SK-N-SH (cell line): ENCODE results near the gene TRAPPC6A. TPM values are rescaled to one million over a fixed set of nuclear protein-coding genes. Genes with fewer than 3 reads are reported as not detected.

Experiments
- CTCF ChIA-PET: fragments of 300-600, 350-600 bp; formaldehyde crosslinking; extraction: SDS; loops from one replicate; lab custom pipeline; 2021; lab: Yijun Ruan, JAX
- POLR2A ChIA-PET: fragments of 350-600 bp; sonication (Branson Sonifier 250); formaldehyde crosslinking; extraction: SDS; loops from one replicate; lab custom pipeline; 2020; ENCODE audit warnings: antibody characterized with exemption, inconsistent platforms; lab: Yijun Ruan, JAX
- DNase-seq: peaks from one replicate; pipeline ENCODE4 v3.0.0; 2012
- H2AFZ ChIP-seq: fragments of 200-600 bp; sonication (generic); 2 replicates; pipeline ENCODE4 v1.8.1; 2016; ENCODE audit warnings: antibody characterized with exemption, mild to moderate bottlenecking, low read depth
- H3F3A ChIP-seq: fragments of 200-600 bp; sonication (generic); replicated peaks from 2 replicates; pipeline ENCODE3; 2016; ENCODE audit warnings: antibody characterized with exemption, mild to moderate bottlenecking; ENCODE audit not compliant: insufficient read depth
- H3K27ac ChIP-seq, 2 experiments: fragments of 200-500 bp in 1 of 2; fragments of 200-600 bp in 1 of 2; sonication (Bioruptor generic) in 1 of 2; sonication (generic), shearing (Covaris generic) in 1 of 2; 2 replicates each; pipeline versions ENCODE4 v1.5.1 to v1.6.1; 2014 to 2016; ENCODE audit warnings: low read depth in 2 of 2, inconsistent platforms in 1 of 2, low read length in 1 of 2, mild to moderate bottlenecking in 1 of 2, mixed read lengths in 1 of 2
- H3K27me3 ChIP-seq: fragments of 200-600 bp; sonication (generic), shearing (Covaris generic); 2 replicates; pipeline ENCODE4 v1.6.1; 2016; ENCODE audit warnings: mixed run types; ENCODE audit not compliant: insufficient read depth
- H3K36me3 ChIP-seq, 2 experiments: fragments of 200-500 bp in 1 of 2; fragments of 200-600 bp in 1 of 2; sonication (Bioruptor generic) in 1 of 2; sonication (generic) in 1 of 2; replicated peaks in 1 of 2; 2 replicates each; pipeline versions ENCODE3 to v1.5.1; 2014 to 2016; ENCODE audit warnings: low read length in 1 of 2, mild to moderate bottlenecking in 1 of 2; ENCODE audit not compliant: insufficient read depth in 2 of 2, control insufficient read depth in 1 of 2
- H3K4me1 ChIP-seq, 2 experiments: fragments of 200-500 bp in 1 of 2; fragments of 200-600 bp in 1 of 2; sonication (Bioruptor generic) in 1 of 2; sonication (generic), shearing (Covaris generic) in 1 of 2; 2 replicates each; pipeline versions ENCODE4 v1.5.1 to v1.6.1; 2014 to 2016; ENCODE audit warnings: low read depth in 1 of 2, low read length in 1 of 2, mixed run types in 1 of 2; ENCODE audit not compliant: insufficient read depth in 2 of 2, control insufficient read depth in 1 of 2
- H3K4me2 ChIP-seq: fragments of 200-600 bp; sonication (generic), shearing (Covaris generic); 2 replicates; pipeline ENCODE4 v1.6.1; 2017; ENCODE audit warnings: mixed run types
- H3K4me3 ChIP-seq, 2 experiments: fragments of 200-500 bp in 1 of 2; fragments of 200-600 bp in 1 of 2; sonication (Bioruptor generic) in 1 of 2; sonication (generic), shearing (Covaris generic) in 1 of 2; 2 replicates each; pipeline versions ENCODE4 v1.5.1 to v1.8.1; 2014 to 2016; ENCODE audit warnings: low read depth in 2 of 2, inconsistent platforms in 1 of 2, low read length in 1 of 2, mild to moderate bottlenecking in 1 of 2, mixed read lengths in 1 of 2, moderate library complexity in 1 of 2
- H3K79me2 ChIP-seq: fragments of 200-600 bp; sonication (generic); 2 replicates; pipeline ENCODE4 v1.8.1; 2017; ENCODE audit warnings: mild to moderate bottlenecking; ENCODE audit not compliant: insufficient read depth
- H3K9ac ChIP-seq: fragments of 200-600 bp; sonication (generic); 2 replicates; pipeline ENCODE4 v1.6.1; 2017; ENCODE audit warnings: mixed run types
- H3K9me2 ChIP-seq: fragments of 200-600 bp; sonication (generic); 2 replicates; pipeline ENCODE4 v1.6.1; 2017; ENCODE audit warnings: mixed run types
- H3K9me3 ChIP-seq: fragments of 200-600 bp; sonication (generic); 2 replicates; pipeline ENCODE4 v1.6.1; 2017; ENCODE audit warnings: mixed run types, mild to moderate bottlenecking, moderate library complexity
- H4K20me1 ChIP-seq: fragments of 200-600 bp; sonication (generic); 2 replicates; pipeline ENCODE4 v1.6.1; 2017; ENCODE audit warnings: mild to moderate bottlenecking, mixed run types; ENCODE audit not compliant: insufficient read depth
- CHD2 ChIP-seq: fragments of 150-350 bp; IDR thresholded peaks from 2 replicates; pipeline ENCODE4 v1.6.1; 2018; ENCODE audit warnings: low read length; ENCODE audit not compliant: partially characterized antibody
- FOXJ3 ChIP-seq: sonication (generic); formaldehyde crosslinking; IDR thresholded peaks from 2 replicates; pipeline ENCODE4 v1.5.1; 2020; ENCODE audit warnings: mild to moderate bottlenecking, missing genetic modification reagents
- GABPA ChIP-seq: IDR thresholded peaks from 2 replicates; pipeline ENCODE4 v1.4.0; 2012; ENCODE audit warnings: low read depth, mild to moderate bottlenecking
- GATA2 ChIP-seq: sonication (generic); formaldehyde crosslinking; IDR thresholded peaks from 2 replicates; pipeline ENCODE4 v1.5.0; 2020; ENCODE audit warnings: mild to moderate bottlenecking, missing genetic modification reagents
- JUND ChIP-seq: IDR thresholded peaks from 2 replicates; pipeline ENCODE4 v1.4.0; 2012
- MEF2A ChIP-seq: IDR thresholded peaks from 2 replicates; pipeline ENCODE4 v1.4.0; 2012; ENCODE audit warnings: low read depth, borderline replicate concordance
- NFIC ChIP-seq: IDR thresholded peaks from 2 replicates; pipeline ENCODE4 v1.4.0; 2012; ENCODE audit warnings: borderline replicate concordance
- NRF1 ChIP-seq: IDR thresholded peaks from 2 replicates; pipeline ENCODE4 v1.6.1; 2012; ENCODE audit warnings: low read depth, mild to moderate bottlenecking, low read length
- POLR2AphosphoS5 ChIP-seq: IDR thresholded peaks from 2 replicates; pipeline ENCODE4 v1.6.1; 2012; ENCODE audit warnings: low read depth, low read length
- RCOR1 ChIP-seq: fragments of 150-350 bp; IDR thresholded peaks from 2 replicates; pipeline ENCODE4 v1.6.1; 2017; ENCODE audit warnings: antibody characterized with exemption, low read length
- RFX5 ChIP-seq: IDR thresholded peaks from 2 replicates; pipeline ENCODE4 v1.6.1; 2012; ENCODE audit warnings: mild to moderate bottlenecking, improper control_type of control experiment, low read length
- SMC3 ChIP-seq: IDR thresholded peaks from 2 replicates; pipeline ENCODE4 v1.6.1; 2012; ENCODE audit warnings: low read depth, low read length, improper control_type of control experiment
- TCF12 ChIP-seq: IDR thresholded peaks from 2 replicates; pipeline ENCODE4 v1.4.0; 2012
- YY1 ChIP-seq: IDR thresholded peaks from 2 replicates; pipeline ENCODE4 v1.4.0; 2012; ENCODE audit warnings: low read depth, mild to moderate bottlenecking
- WGBS: methylation state at CpG from one replicate; pipeline ENCODE4 v1.1.6; 2017; ENCODE audit warnings: low lambda C conversion rate; 5-methylcytosine and 5-hydroxymethylcytosine counted together
- polyA plus RNA-seq, 3 experiments: library from polyadenylated mRNA; depleted of rRNA; stranded (reverse); fragments of >200 nt; gene quantifications; 2 replicates each; pipeline ENCODE4 v1.2.3, GENCODE V29; 2012
- TF ChIP-seq, protein P1 (sequence below): fragments of 150-350 bp; IDR thresholded peaks from 2 replicates; pipeline ENCODE4 v1.6.1; 2017; ENCODE audit warnings: antibody characterized with exemption, low read length, low read depth, borderline replicate concordance
- TF ChIP-seq, protein P2 (sequence below): IDR thresholded peaks from 2 replicates; pipeline ENCODE4 v1.4.0; 2012; ENCODE audit warnings: low read depth, borderline replicate concordance
- TF ChIP-seq, protein P3 (sequence below): fragments of 200-600 bp; sonication (generic); IDR thresholded peaks from 2 replicates; pipeline ENCODE4 v1.6.1; 2017; ENCODE audit warnings: antibody characterized with exemption, mild to moderate bottlenecking, moderate library complexity
- TF ChIP-seq, protein P4 (sequence below): IDR thresholded peaks from 2 replicates; pipeline ENCODE4 v1.4.0; 2012; ENCODE audit warnings: low read depth, borderline replicate concordance
- TF ChIP-seq, protein P5 (sequence below): fragments of 150-350 bp; IDR thresholded peaks from 2 replicates; pipeline ENCODE4 v1.6.1; 2016; ENCODE audit warnings: mild to moderate bottlenecking, low read depth, low read length

The TRAPPC6A gene
- polyA plus RNA-seq, 1 of the 3 experiments (the other 2 are of a cell fraction), result 59.0 TPM

DNA sequence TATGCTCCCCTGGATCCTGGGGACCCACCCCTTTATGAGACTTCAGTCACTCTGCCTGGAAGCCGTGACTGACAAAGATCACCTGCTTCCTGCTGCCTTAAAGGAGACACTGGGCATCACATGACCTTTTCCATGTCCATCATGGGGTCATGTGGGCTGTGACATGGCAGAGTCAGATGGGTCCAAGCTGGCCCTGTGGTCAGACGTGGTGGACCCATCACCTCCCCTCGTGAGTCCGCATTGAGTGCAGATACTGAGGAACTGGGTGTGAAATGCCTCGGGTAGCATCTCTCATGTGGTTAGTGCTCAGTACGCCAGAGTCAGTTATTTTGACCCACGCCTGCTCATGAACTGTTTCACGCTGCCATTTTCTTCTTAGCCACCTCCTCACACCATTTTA, 44.4 kb downstream of the TRAPPC6A start:
- Histone ChIP-seq H2AFZ (no peak overlapping the region), H3K9ac (no peak overlapping the region), H3K9me2 (no peaks in the 10 kb centered on the region), H3K27ac (no peak overlapping the region), H3K27me3 (no peaks in the 10 kb centered on the region), H3F3A (no peaks in the 10 kb centered on the region), H3K36me3 (no peaks in the 10 kb centered on the region), H4K20me1 (peaks cover 43% of the 10 kb centered on the region), H3K9me3 (no peaks in the 10 kb centered on the region), H3K4me1 (peaks cover 0 to 23% of the 10 kb centered on the region in 2 experiments; a peak in 1 of 4 replicates), H3K4me3 (no peak overlapping the region), H3K79me2 (peaks cover 66% of the 10 kb centered on the region; the same call in 1 of the 2 replicates), H3K4me2 (no peak overlapping the region)
- 97% methylated on average over 7 of the region's 8 CpGs for WGBS
- TF ChIP-seq MEF2A (no peak), GATA2 (CRISPR knock-in tag) (no peak), NRF1 (no peak), TCF12 (no peak), YY1 (no peak), POLR2AphosphoS5 (no peak), RFX5 (no peak)
- TF ChIP-seq, protein P1, sequence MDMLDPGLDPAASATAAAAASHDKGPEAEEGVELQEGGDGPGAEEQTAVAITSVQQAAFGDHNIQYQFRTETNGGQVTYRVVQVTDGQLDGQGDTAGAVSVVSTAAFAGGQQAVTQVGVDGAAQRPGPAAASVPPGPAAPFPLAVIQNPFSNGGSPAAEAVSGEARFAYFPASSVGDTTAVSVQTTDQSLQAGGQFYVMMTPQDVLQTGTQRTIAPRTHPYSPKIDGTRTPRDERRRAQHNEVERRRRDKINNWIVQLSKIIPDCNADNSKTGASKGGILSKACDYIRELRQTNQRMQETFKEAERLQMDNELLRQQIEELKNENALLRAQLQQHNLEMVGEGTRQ, result no peak
- TF ChIP-seq, protein P2, sequence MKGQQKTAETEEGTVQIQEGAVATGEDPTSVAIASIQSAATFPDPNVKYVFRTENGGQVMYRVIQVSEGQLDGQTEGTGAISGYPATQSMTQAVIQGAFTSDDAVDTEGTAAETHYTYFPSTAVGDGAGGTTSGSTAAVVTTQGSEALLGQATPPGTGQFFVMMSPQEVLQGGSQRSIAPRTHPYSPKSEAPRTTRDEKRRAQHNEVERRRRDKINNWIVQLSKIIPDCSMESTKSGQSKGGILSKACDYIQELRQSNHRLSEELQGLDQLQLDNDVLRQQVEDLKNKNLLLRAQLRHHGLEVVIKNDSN, result no peak
- ChIA-PET CTCF (no interaction called here), POLR2A (no interaction called here)
- DNase-seq, result no peak

DNA sequence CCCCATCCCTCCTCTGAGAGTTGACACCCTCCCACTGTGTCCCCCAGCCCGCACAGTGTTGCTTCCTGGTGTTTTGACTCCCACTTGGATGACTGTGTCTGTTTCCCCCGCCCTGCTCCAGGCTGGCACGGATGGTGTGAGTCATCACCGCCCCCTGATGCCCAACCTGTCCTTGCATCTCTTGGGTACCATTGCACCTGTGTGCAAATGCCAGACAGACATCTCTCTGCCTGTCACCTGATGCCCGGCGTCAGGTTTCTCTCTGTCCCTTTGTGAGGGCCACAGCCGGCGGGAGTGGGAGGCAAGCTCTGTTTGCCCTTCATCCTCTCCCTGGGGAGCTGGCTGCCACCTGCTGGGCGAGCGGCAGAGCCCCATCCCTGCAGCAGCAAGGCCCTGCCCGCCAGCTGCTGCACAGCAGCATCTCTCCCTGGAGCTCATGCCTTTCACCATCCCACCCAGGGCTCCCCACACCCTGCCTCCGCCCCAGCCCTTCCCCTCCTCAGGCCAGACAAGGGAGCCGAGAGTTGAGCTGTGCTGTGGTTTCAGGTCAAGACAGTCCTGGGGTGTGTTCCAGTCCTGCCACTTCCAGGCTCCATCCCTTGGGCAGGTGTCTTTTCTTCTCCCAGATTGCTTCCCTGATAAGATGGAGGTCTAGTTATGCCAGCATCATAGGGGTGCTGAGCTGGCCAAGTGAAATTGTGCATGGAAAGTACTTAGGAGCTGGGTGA, 47.0 kb downstream of the TRAPPC6A start:
- Histone ChIP-seq H3K36me3 (no peaks in the 10 kb centered on the region), H3K4me2 (no peak overlapping the region), H3K4me1 (peaks cover 0 to 6% of the 10 kb centered on the region in 2 experiments; a peak in 1 of 4 replicates), H3K9me2 (no peaks in the 10 kb centered on the region), H3K9ac (no peak overlapping the region), H3K79me2 (peaks cover 74% of the 10 kb centered on the region), H2AFZ (no peak overlapping the region), H3F3A (no peaks in the 10 kb centered on the region), H3K27ac (no peak overlapping the region), H3K27me3 (no peaks in the 10 kb centered on the region), H4K20me1 (peaks cover 57% of the 10 kb centered on the region), H3K9me3 (no peaks in the 10 kb centered on the region), H3K4me3 (no peak overlapping the region)
- POLR2A ChIA-PET, result no interaction called here
- no peak for DNase-seq
- WGBS, result 60% methylated on average over 12 of the region's 13 CpGs
- CTCF ChIA-PET, result interaction anchor here (0.7 to 1.8 kb wide), 5 partner anchors 8 to 208 kb away, joined by 3 to 7 read pairs (median 3); partner anchors contain the start of gene NKPD1
- TF ChIP-seq NFIC (no peak), TCF12 (no peak), JUND (no peak), SMC3 (peak; percentile 23), RCOR1 (no peak), GABPA (no peak), POLR2AphosphoS5 (no peak), MEF2A (no peak), GATA2 (CRISPR knock-in tag) (no peak), CHD2 (no peak), YY1 (no peak), FOXJ3 (CRISPR knock-in tag) (no peak), RFX5 (no peak)
- TF ChIP-seq, protein P3, sequence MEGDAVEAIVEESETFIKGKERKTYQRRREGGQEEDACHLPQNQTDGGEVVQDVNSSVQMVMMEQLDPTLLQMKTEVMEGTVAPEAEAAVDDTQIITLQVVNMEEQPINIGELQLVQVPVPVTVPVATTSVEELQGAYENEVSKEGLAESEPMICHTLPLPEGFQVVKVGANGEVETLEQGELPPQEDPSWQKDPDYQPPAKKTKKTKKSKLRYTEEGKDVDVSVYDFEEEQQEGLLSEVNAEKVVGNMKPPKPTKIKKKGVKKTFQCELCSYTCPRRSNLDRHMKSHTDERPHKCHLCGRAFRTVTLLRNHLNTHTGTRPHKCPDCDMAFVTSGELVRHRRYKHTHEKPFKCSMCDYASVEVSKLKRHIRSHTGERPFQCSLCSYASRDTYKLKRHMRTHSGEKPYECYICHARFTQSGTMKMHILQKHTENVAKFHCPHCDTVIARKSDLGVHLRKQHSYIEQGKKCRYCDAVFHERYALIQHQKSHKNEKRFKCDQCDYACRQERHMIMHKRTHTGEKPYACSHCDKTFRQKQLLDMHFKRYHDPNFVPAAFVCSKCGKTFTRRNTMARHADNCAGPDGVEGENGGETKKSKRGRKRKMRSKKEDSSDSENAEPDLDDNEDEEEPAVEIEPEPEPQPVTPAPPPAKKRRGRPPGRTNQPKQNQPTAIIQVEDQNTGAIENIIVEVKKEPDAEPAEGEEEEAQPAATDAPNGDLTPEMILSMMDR, result peak; percentile 34
- TF ChIP-seq, protein P1, result no peak
- TF ChIP-seq, protein P4, sequence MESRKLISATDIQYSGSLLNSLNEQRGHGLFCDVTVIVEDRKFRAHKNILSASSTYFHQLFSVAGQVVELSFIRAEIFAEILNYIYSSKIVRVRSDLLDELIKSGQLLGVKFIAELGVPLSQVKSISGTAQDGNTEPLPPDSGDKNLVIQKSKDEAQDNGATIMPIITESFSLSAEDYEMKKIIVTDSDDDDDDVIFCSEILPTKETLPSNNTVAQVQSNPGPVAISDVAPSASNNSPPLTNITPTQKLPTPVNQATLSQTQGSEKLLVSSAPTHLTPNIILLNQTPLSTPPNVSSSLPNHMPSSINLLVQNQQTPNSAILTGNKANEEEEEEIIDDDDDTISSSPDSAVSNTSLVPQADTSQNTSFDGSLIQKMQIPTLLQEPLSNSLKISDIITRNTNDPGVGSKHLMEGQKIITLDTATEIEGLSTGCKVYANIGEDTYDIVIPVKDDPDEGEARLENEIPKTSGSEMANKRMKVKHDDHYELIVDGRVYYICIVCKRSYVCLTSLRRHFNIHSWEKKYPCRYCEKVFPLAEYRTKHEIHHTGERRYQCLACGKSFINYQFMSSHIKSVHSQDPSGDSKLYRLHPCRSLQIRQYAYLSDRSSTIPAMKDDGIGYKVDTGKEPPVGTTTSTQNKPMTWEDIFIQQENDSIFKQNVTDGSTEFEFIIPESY, result no peak
- TF ChIP-seq, protein P5, sequence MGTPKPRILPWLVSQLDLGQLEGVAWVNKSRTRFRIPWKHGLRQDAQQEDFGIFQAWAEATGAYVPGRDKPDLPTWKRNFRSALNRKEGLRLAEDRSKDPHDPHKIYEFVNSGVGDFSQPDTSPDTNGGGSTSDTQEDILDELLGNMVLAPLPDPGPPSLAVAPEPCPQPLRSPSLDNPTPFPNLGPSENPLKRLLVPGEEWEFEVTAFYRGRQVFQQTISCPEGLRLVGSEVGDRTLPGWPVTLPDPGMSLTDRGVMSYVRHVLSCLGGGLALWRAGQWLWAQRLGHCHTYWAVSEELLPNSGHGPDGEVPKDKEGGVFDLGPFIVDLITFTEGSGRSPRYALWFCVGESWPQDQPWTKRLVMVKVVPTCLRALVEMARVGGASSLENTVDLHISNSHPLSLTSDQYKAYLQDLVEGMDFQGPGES, result no peak
